SK-N-SH treated with all-trans-retinoic acid at 6 μM for 48 hours (cell line): ENCODE measurements around the gene TDRKH.
"Not testable (repeated sequence)": the region's sequence is repeated elsewhere in the genome, so short reads cannot be mapped to it uniquely, and the experiment has no call there.

Source experiments
- ATAC-seq: fragments of 200-7000 bp; cut with Tn5 transposase; 3 replicates; pipeline ENCODE4 v1.9.1; 2020; ENCODE audit warnings: mild to moderate bottlenecking, moderate library complexity
- ARNTL ChIP-seq: fragments of 450-650 bp; formaldehyde crosslinking; IDR thresholded peaks from 2 replicates; pipeline ENCODE4 v1.5.0; 2020; ENCODE audit warnings: low read depth, mild to moderate bottlenecking, moderate library complexity, borderline replicate concordance
- BACH2 ChIP-seq: fragments of 250-450 bp; sonication (Bioruptor Pico); IDR thresholded peaks from 2 replicates; pipeline ENCODE4 v1.9.0; 2021; ENCODE audit warnings: mild to moderate bottlenecking, borderline replicate concordance
- CSDC2 ChIP-seq: fragments of 250-450 bp; sonication (Bioruptor Pico); IDR thresholded peaks from 2 replicates; pipeline ENCODE4 v1.5.0; 2020; ENCODE audit warnings: mild to moderate bottlenecking, moderate library complexity
- CSRNP3 ChIP-seq: fragments of 250-450 bp; sonication (Bioruptor Pico); IDR thresholded peaks from 2 replicates; pipeline ENCODE4 v1.5.1; 2021; ENCODE audit warnings: mild to moderate bottlenecking, moderate library complexity
- ESRRG ChIP-seq: fragments of 250-450 bp; sonication (Bioruptor Pico); IDR thresholded peaks from 2 replicates; pipeline ENCODE4 v1.6.1; 2021; ENCODE audit warnings: mild to moderate bottlenecking
- GLIS3 ChIP-seq: fragments of 250-450 bp; sonication (Bioruptor Pico); IDR thresholded peaks from 2 replicates; pipeline ENCODE4 v1.5.0; 2020; ENCODE audit warnings: mild to moderate bottlenecking, moderate library complexity
- ISL1 ChIP-seq: fragments of 250-450 bp; sonication (Bioruptor Pico); IDR thresholded peaks from 2 replicates; pipeline ENCODE4 v2.1.2; 2022; ENCODE audit warnings: mild to moderate bottlenecking, moderate library complexity
- OSR1 ChIP-seq: fragments of 250-450 bp; sonication (Bioruptor Pico); IDR thresholded peaks from 2 replicates; pipeline ENCODE4 v1.8.0; 2022; ENCODE audit warnings: moderate library complexity, mild to moderate bottlenecking, inconsistent platforms
- PPARA ChIP-seq: fragments of 250-450 bp; sonication (Bioruptor Pico); IDR thresholded peaks from 2 replicates; pipeline ENCODE4 v1.5.0; 2020; ENCODE audit warnings: mild to moderate bottlenecking, borderline replicate concordance
- TCF4 ChIP-seq: fragments of 250-450 bp; sonication (Bioruptor Pico); IDR thresholded peaks from 2 replicates; pipeline ENCODE4 v1.8.0; 2021; ENCODE audit warnings: mild to moderate bottlenecking, moderate library complexity, borderline replicate concordance
- ZFP3 ChIP-seq: fragments of 250-450 bp; sonication (Bioruptor Pico); IDR thresholded peaks from 2 replicates; pipeline ENCODE4 v1.5.0; 2020; ENCODE audit warnings: mild to moderate bottlenecking, moderate library complexity
- ZFP30 ChIP-seq: fragments of 450-650 bp; formaldehyde crosslinking; IDR thresholded peaks from 2 replicates; pipeline ENCODE4 v1.5.0; 2022; ENCODE audit warnings: mild to moderate bottlenecking, moderate library complexity
- ZNF565 ChIP-seq: fragments of 450-650 bp; formaldehyde crosslinking; conservative IDR thresholded peaks from 2 replicates; pipeline ENCODE4 v1.5.0; 2020; ENCODE audit warnings: low read depth, mild to moderate bottlenecking, moderate library complexity
- ZNF8 ChIP-seq: fragments of 450-650 bp; formaldehyde crosslinking; IDR thresholded peaks from 2 replicates; pipeline ENCODE4 v1.5.0; 2020; ENCODE audit warnings: mild to moderate bottlenecking, moderate library complexity
- TF ChIP-seq, protein P1 (sequence below): fragments of 250-450 bp; sonication (Bioruptor Pico); IDR thresholded peaks from 2 replicates; pipeline ENCODE4 v1.5.1; 2020; ENCODE audit warnings: low read depth, mild to moderate bottlenecking, moderate library complexity
- TF ChIP-seq, protein P2 (sequence below): fragments of 250-450 bp; sonication (Bioruptor Pico); IDR thresholded peaks from 2 replicates; pipeline ENCODE4 v1.5.0; 2020; ENCODE audit warnings: mild to moderate bottlenecking, moderate library complexity
- TF ChIP-seq, protein P3 (sequence below): fragments of 250-450 bp; sonication (Bioruptor Pico); IDR thresholded peaks from 2 replicates; pipeline ENCODE4 v1.8.0; 2020; ENCODE audit warnings: mild to moderate bottlenecking, moderate library complexity, borderline replicate concordance
- TF ChIP-seq, protein P4 (sequence below): fragments of 250-450 bp; sonication (Bioruptor Pico); IDR thresholded peaks from 2 replicates; pipeline ENCODE4 v1.8.0; 2021; ENCODE audit warnings: low read depth, mild to moderate bottlenecking, moderate library complexity, borderline replicate concordance

The TDRKH gene

GRCh38 chr1:151773702-151774101, 16.6 kb downstream of the TDRKH start:
- TF ChIP-seq ZFP3 (CRISPR knock-in tag) (no peak), TCF4 (no peak), BACH2 (CRISPR knock-in tag) (no peak)
- TF ChIP-seq, all 23 proteins: peak for 0
- no peak; the same call in 1 of the 3 replicates for ATAC-seq

DNA sequence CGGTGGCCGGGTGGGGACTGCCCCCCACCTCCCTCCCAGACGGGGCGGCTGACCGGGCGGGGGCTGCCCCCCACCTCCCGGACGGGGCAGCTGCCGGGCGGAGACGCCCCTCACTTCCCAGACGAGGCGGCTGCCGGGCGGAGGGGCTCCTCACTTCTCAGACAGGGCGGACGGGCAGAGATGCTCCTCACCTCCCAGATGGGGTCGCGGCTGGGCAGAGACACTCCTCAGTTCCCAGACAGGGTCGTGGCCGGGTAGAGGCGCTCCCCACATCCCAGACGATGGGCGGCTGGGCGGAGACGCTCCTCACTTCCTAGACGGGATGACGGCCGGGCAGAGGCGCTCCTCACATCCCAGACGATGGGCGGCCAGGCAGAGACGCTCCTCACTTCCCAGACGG, 21.0 kb downstream of the TDRKH start:
- ATAC-seq, result not testable (repeated sequence)

- not testable (repeated sequence) for ATAC-seq
Observed at GRCh38 chr1:151768351-151769066, 21.8 kb downstream of the TDRKH start.

DNA sequence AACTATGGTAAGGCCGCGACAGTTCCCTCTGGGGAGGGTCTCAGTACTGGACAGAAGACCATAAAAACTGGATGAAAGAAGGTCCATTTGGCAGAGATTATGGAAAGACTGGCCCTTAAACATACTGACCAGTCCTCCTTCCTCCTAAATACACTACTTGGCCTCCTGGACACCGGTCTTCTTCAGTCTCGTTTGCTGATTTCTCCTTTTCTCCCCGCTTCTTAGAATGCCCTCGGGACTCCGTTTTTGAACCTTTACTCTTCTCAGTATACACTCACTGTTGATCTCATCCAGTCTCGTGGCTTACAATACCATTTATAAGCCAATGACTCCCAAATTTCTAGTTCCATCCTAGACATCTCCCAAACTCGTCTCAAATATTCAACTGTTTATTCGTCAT, 26.3 kb downstream of the TDRKH start:
- peak; percentile 8; the same call in 2 of the 3 replicates for ATAC-seq
- TF ChIP-seq ISL1 (CRISPR knock-in tag) (no peak), ZFP3 (CRISPR knock-in tag) (no peak), ZFP30 (CRISPR knock-in tag) (no peak), PPARA (no peak), ZNF8 (CRISPR knock-in tag) (no peak), CSDC2 (CRISPR knock-in tag) (no peak), ZNF565 (CRISPR knock-in tag) (no peak), CSRNP3 (no peak), ARNTL (CRISPR knock-in tag) (no peak), GLIS3 (CRISPR knock-in tag) (no peak), OSR1 (CRISPR knock-in tag) (no peak), ESRRG (no peak)
- TF ChIP-seq, protein P1, sequence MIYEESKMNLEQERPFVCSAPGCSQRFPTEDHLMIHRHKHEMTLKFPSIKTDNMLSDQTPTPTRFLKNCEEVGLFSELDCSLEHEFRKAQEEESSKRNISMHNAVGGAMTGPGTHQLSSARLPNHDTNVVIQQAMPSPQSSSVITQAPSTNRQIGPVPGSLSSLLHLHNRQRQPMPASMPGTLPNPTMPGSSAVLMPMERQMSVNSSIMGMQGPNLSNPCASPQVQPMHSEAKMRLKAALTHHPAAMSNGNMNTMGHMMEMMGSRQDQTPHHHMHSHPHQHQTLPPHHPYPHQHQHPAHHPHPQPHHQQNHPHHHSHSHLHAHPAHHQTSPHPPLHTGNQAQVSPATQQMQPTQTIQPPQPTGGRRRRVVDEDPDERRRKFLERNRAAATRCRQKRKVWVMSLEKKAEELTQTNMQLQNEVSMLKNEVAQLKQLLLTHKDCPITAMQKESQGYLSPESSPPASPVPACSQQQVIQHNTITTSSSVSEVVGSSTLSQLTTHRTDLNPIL (CRISPR knock-in tag), result no peak
- TF ChIP-seq, protein P2, sequence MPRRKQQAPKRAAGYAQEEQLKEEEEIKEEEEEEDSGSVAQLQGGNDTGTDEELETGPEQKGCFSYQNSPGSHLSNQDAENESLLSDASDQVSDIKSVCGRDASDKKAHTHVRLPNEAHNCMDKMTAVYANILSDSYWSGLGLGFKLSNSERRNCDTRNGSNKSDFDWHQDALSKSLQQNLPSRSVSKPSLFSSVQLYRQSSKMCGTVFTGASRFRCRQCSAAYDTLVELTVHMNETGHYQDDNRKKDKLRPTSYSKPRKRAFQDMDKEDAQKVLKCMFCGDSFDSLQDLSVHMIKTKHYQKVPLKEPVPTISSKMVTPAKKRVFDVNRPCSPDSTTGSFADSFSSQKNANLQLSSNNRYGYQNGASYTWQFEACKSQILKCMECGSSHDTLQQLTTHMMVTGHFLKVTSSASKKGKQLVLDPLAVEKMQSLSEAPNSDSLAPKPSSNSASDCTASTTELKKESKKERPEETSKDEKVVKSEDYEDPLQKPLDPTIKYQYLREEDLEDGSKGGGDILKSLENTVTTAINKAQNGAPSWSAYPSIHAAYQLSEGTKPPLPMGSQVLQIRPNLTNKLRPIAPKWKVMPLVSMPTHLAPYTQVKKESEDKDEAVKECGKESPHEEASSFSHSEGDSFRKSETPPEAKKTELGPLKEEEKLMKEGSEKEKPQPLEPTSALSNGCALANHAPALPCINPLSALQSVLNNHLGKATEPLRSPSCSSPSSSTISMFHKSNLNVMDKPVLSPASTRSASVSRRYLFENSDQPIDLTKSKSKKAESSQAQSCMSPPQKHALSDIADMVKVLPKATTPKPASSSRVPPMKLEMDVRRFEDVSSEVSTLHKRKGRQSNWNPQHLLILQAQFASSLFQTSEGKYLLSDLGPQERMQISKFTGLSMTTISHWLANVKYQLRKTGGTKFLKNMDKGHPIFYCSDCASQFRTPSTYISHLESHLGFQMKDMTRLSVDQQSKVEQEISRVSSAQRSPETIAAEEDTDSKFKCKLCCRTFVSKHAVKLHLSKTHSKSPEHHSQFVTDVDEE (CRISPR knock-in tag), result no peak
- TF ChIP-seq, protein P3, sequence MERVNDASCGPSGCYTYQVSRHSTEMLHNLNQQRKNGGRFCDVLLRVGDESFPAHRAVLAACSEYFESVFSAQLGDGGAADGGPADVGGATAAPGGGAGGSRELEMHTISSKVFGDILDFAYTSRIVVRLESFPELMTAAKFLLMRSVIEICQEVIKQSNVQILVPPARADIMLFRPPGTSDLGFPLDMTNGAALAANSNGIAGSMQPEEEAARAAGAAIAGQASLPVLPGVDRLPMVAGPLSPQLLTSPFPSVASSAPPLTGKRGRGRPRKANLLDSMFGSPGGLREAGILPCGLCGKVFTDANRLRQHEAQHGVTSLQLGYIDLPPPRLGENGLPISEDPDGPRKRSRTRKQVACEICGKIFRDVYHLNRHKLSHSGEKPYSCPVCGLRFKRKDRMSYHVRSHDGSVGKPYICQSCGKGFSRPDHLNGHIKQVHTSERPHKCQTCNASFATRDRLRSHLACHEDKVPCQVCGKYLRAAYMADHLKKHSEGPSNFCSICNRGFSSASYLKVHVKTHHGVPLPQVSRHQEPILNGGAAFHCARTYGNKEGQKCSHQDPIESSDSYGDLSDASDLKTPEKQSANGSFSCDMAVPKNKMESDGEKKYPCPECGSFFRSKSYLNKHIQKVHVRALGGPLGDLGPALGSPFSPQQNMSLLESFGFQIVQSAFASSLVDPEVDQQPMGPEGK (CRISPR knock-in tag), result no peak
- TF ChIP-seq, all 23 proteins: peak for 0

DNA sequence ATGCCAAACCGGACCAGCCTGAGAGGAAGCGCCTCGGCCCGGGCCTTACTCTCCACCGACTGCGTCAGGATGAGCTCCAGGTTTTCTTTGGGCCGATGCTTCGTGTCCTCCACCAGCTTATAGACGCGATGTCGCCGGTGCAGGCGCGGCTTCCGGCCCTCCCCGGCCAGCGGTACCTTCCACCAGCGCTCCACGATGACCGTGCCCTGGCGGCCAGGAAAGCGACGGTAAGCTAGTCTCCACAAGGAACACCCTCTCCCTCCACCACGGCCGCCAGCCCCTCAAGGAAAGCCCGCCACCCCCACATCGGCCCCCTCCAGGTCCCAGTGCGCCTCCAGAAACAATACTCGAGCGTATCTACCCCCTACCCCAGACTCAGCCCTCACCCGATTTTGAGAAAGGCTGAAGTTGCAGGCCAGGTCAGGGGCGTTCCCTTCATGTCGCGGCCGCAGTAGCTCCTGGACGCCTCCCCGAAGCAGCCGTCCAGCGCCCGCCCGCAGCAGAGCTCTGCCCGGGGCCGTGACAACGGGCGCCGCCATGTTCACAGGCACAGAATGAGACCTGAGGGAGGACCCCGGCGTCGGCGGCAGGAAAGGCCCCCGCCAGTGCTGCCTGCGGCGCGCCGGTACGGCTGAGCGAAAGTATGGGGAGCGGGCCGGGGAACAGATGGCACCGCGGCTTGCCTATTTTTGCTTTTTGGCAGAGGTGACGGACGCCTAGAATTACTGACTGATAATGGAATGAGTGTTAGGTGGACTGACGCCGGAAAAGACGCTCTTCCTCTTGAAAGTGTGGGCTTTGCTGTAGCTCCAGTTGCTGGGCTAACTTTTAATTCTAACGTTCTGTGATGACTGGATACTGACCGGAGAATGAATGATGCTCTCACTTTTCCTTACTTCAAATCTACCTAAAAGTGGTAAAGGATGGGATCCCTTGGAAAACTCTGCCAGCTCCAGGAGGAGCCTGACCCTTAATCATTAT, 27.1 kb downstream of the TDRKH start, which contains the start of gene MRPL9:
Gene MRPL9 (minus strand): TSS at position 556 of the 981 bp plus-strand sequence. CDS start 17 bp downstream, at position 539.
- TF ChIP-seq ZFP3 (CRISPR knock-in tag), result no peak
- TF ChIP-seq, protein P4, sequence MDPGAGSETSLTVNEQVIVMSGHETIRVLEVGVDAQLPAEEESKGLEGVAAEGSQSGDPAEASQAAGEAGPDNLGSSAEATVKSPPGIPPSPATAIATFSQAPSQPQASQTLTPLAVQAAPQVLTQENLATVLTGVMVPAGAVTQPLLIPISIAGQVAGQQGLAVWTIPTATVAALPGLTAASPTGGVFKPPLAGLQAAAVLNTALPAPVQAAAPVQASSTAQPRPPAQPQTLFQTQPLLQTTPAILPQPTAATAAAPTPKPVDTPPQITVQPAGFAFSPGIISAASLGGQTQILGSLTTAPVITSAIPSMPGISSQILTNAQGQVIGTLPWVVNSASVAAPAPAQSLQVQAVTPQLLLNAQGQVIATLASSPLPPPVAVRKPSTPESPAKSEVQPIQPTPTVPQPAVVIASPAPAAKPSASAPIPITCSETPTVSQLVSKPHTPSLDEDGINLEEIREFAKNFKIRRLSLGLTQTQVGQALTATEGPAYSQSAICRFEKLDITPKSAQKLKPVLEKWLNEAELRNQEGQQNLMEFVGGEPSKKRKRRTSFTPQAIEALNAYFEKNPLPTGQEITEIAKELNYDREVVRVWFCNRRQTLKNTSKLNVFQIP (CRISPR knock-in tag), result peak; percentile 89; the same call in 1 of the 2 replicates

More for the DNA sequence above, 27.1 kb downstream of the TDRKH start, which contains the start of gene MRPL9:
- peak; percentile 100 for ATAC-seq
